ENCODE results near the gene CLCN6.
"Not testable (repeated sequence)": the region's sequence is repeated elsewhere in the genome, so short reads cannot be mapped to it uniquely, and the experiment has no call there.

Gene CLCN6

GRCh38 chr1:11794446-11795237, 11.3 kb upstream of the CLCN6 start:
- DNase-seq, result no peak

- DNase-seq, result no peak
Measured at GRCh38 chr1:11795238-11795890, 10.6 kb upstream of the CLCN6 start.

- DNase-seq, result no peak
Measured at GRCh38 chr1:11796036-11796828, 9.8 kb upstream of the CLCN6 start.

GRCh38 chr1:11797525-11798216, 8.3 kb upstream of the CLCN6 start:
- DNase-seq, result no peak

GRCh38 chr1:11799099-11799498, 6.9 kb upstream of the CLCN6 start:
- DNase-seq, result no peak

GRCh38 chr1:11799896-11800295, 6.1 kb upstream of the CLCN6 start:
- DNase-seq, result no peak

- no peak for DNase-seq
Measured at GRCh38 chr1:11800391-11800755, 5.6 kb upstream of the CLCN6 start.

GRCh38 chr1:11800756-11801433, 5.1 kb upstream of the CLCN6 start:
- no peak for DNase-seq

- peak in 1 of 51 donors; percentile 20 for DNase-seq
Measured at GRCh38 chr1:11802616-11802972, 3.4 kb upstream of the CLCN6 start.

- peak in 38 of 51 donors; percentile 13 to 71 (median 44) for DNase-seq
Measured at GRCh38 chr1:11802973-11803885, 2.8 kb upstream of the CLCN6 start.

- not testable (repeated sequence) for DNase-seq
Measured at GRCh38 chr1:11803924-11804665, 1.9 kb upstream of the CLCN6 start.

- DNase-seq, result peak in 6 of 51 donors; percentile 13 to 75 (median 20)
Measured at GRCh38 chr1:11804666-11805421, 1.1 kb upstream of the CLCN6 start.

- peak in 8 of 51 donors; percentile 24 to 88 (median 42) for DNase-seq
Measured at GRCh38 chr1:11806307-11806936, 431 bp downstream of the CLCN6 start.

GRCh38 chr1:11807133-11807532, 1.1 kb downstream of the CLCN6 start:
- no peak for DNase-seq

- no peak for DNase-seq
Measured at GRCh38 chr1:11813021-11813420, 7.0 kb downstream of the CLCN6 start.

- no peak for DNase-seq
Measured at GRCh38 chr1:11817192-11817591, 11.2 kb downstream of the CLCN6 start.

GRCh38 chr1:11822091-11822490, 16.1 kb downstream of the CLCN6 start:
- no peak for DNase-seq
